Endothelial cell of umbilical vein (primary cell): ENCODE results near the gene DUSP16.

Experiments used
- CTCF ChIP-seq, 2 donors: IDR thresholded peaks; 1 replicate in 1 of 2; 2 replicates in 1 of 2; pipeline ENCODE4 v1.5.1; 2011; ENCODE audit warnings: low read length in 2 of 2, mild to moderate bottlenecking in 2 of 2, moderate library complexity in 2 of 2, control low read depth in 1 of 2, inconsistent platforms in 1 of 2, low read depth in 1 of 2; ENCODE audit not compliant: insufficient read depth in 1 of 2; ENCODE audit errors: extremely low read depth in 1 of 2
- EZH2 ChIP-seq: IDR thresholded peaks from 2 replicates; pipeline ENCODE4 v1.6.1; 2012; ENCODE audit warnings: borderline replicate concordance, low read depth, mild to moderate bottlenecking, moderate library complexity, low read length, inconsistent platforms; ENCODE audit not compliant: severe bottlenecking
- MAX ChIP-seq: IDR thresholded peaks from 2 replicates; pipeline ENCODE4 v1.6.1; 2011; ENCODE audit not compliant: insufficient read depth, insufficient read length
- POLR2A ChIP-seq: IDR thresholded peaks from 2 replicates; pipeline ENCODE4 v1.6.1; 2012; ENCODE audit warnings: low read depth, mild to moderate bottlenecking, control low read depth, low read length
- POLR2AphosphoS5 ChIP-seq: IDR thresholded peaks from 2 replicates; pipeline ENCODE4 v1.6.1; 2012; ENCODE audit warnings: low read depth, mild to moderate bottlenecking, control low read depth, low read length, moderate library complexity; ENCODE audit not compliant: insufficient read depth

GRCh38 chr12:12439636-12440035 lies 123.0 kb downstream of the DUSP16 start:
- TF ChIP-seq POLR2A (peak; percentile 93), CTCF (IDR thresholded peaks at IDR 0.05; ENCODE audit: extremely low read depth in 1 of 2, insufficient read depth in 1 of 2, low read depth in 1 of 2, low read length in 2 of 2) (no peak), EZH2 (no peak), POLR2AphosphoS5 (peak; percentile 95), MAX (no peak)
